HepG2 (cell line): ENCODE results near the gene STMN3. TPM values are rescaled to one million over a fixed set of nuclear protein-coding genes. Genes with fewer than 3 reads are reported as not detected.

Source experiments
- ARID3A ChIP-seq: IDR thresholded peaks from 2 replicates; pipeline ENCODE4 v1.6.1; 2012; ENCODE audit warnings: low read depth, low read length, improper control_type of control experiment
- BORCS8-MEF2B ChIP-seq: sonication (generic); formaldehyde crosslinking; IDR thresholded peaks from 2 replicates; pipeline ENCODE4 v1.8.0; 2022; ENCODE audit warnings: mild to moderate bottlenecking, missing genetic modification reagents
- CEBPG ChIP-seq: IDR thresholded peaks from 2 replicates; pipeline ENCODE4 v1.6.1; 2016
- NR2F6 ChIP-seq, 2 experiments: IDR thresholded peaks; 2 replicates each; pipeline ENCODE4 v1.6.1; 2016; ENCODE audit warnings: antibody characterized with exemption in 1 of 2, mild to moderate bottlenecking in 1 of 2
- REL ChIP-seq: sonication (generic); formaldehyde crosslinking; conservative IDR thresholded peaks from 2 replicates; pipeline ENCODE4 v1.8.0; 2022; ENCODE audit warnings: mild to moderate bottlenecking, missing genetic modification reagents, moderate library complexity
- RXRA ChIP-seq: sonication (generic); formaldehyde crosslinking; IDR thresholded peaks from 2 replicates; pipeline ENCODE4 v1.5.1; 2020; ENCODE audit warnings: missing genetic modification reagents
- STAG1 ChIP-seq: sonication (generic); formaldehyde crosslinking; IDR thresholded peaks from 2 replicates; pipeline ENCODE4 v1.4.0; 2020; ENCODE audit warnings: missing genetic modification reagents
- U2AF1 ChIP-seq: fragments of 200-400 bp; formaldehyde crosslinking; optimal IDR thresholded peaks from 2 replicates; pipeline ENCODE3; 2017; ENCODE audit warnings: mild to moderate bottlenecking, low read depth, low read length
- XBP1 ChIP-seq: sonication (generic); formaldehyde crosslinking; IDR thresholded peaks from 2 replicates; pipeline ENCODE4 v1.5.0; 2020; ENCODE audit warnings: missing genetic modification reagents
- ZBTB39 ChIP-seq: sonication (generic); formaldehyde crosslinking; IDR thresholded peaks from 2 replicates; pipeline ENCODE4 v1.5.0; 2020; ENCODE audit warnings: missing genetic modification reagents
- ZBTB40 ChIP-seq, 2 experiments: fragments of 450-650 bp in 1 of 2; sonication (generic) in 1 of 2; formaldehyde crosslinking in 1 of 2; IDR thresholded peaks; 2 replicates each; pipeline versions ENCODE4 v1.6.1 to v1.8.0; 2016 to 2022; ENCODE audit warnings: antibody characterized with exemption in 1 of 2, mild to moderate bottlenecking in 1 of 2, missing genetic modification reagents in 1 of 2
- ZFP36 ChIP-seq: fragments of 150-350 bp; IDR thresholded peaks from 2 replicates; pipeline ENCODE4 v1.6.1; 2018; ENCODE audit warnings: borderline replicate concordance, low read length, low read depth; ENCODE audit not compliant: partially characterized antibody
- ZNF225 ChIP-seq: sonication (generic); formaldehyde crosslinking; IDR thresholded peaks from 2 replicates; pipeline ENCODE4 v1.4.0; 2020; ENCODE audit warnings: mild to moderate bottlenecking, missing genetic modification reagents
- ZNF263 ChIP-seq: sonication (generic); formaldehyde crosslinking; IDR thresholded peaks from 2 replicates; pipeline ENCODE4 v1.4.0; 2020; ENCODE audit warnings: missing genetic modification reagents
- ZNF296 ChIP-seq: sonication (generic); formaldehyde crosslinking; conservative IDR thresholded peaks from 2 replicates; pipeline ENCODE4 v1.5.0; 2020; ENCODE audit warnings: mild to moderate bottlenecking, missing genetic modification reagents
- ZNF784 ChIP-seq: sonication (generic); formaldehyde crosslinking; IDR thresholded peaks from 2 replicates; pipeline ENCODE4 v1.5.1; 2020; ENCODE audit warnings: missing genetic modification reagents, mild to moderate bottlenecking, borderline replicate concordance
- ZNF850 ChIP-seq: sonication (generic); formaldehyde crosslinking; conservative IDR thresholded peaks from 2 replicates; pipeline ENCODE4 v1.9.0; 2021; ENCODE audit warnings: mild to moderate bottlenecking, missing genetic modification reagents
- polyA plus RNA-seq, 8 experiments: library from polyadenylated mRNA; depleted of rRNA in 3 of 8; stranded (reverse) in 7 of 8; unstranded in 1 of 8; fragments of >200 nt; fragmentation: Illumina TruSeq in 4 of 8; extraction: Trizol in 4 of 8; gene quantifications; 2 replicates each; pipeline versions ENCODE4 v1.2.1 to v1.2.3, GENCODE V29; 2011 to 2016; ENCODE audit warnings: low read depth in 4 of 8, missing spikeins in 1 of 8, mixed read lengths in 1 of 8; ENCODE audit not compliant: insufficient read depth in 1 of 8
- total RNA-seq, 5 experiments: library from RNA; depleted of rRNA; stranded (reverse); fragments of >200 nt; fragmentation: Illumina TruSeq; extraction: Trizol; gene quantifications; 2 replicates each; pipeline ENCODE4 v1.2.3, GENCODE V29; 2016; ENCODE audit warnings: low read depth in 1 of 5

STMN3 gene
- total and polyA plus RNA-seq, 2 of the 13 experiments (the other 11 are each of a cell fraction or from before 2014, with no cell fraction given), result 21.0 to 48.3 TPM

- TF ChIP-seq ZNF296 (CRISPR knock-in tag) (no peak), ZNF225 (CRISPR knock-in tag) (no peak), BORCS8-MEF2B (CRISPR knock-in tag) (no peak), ARID3A (no peak), REL (CRISPR knock-in tag) (no peak), STAG1 (CRISPR knock-in tag) (0 out of 2 replicates have a peak, but pooled peaks have one; percentile 3), ZBTB39 (no peak), ZNF784 (CRISPR knock-in tag) (no peak), ZNF850 (CRISPR knock-in tag) (no peak), ZNF263 (CRISPR knock-in tag) (no peak), ZBTB40 (IDR thresholded peaks at IDR 0.05) (no peak), ZBTB40 (CRISPR knock-in tag; IDR thresholded peaks at IDR 0.05) (no peak), ZFP36 (no peak), CEBPG (CRISPR knock-in tag) (peak; percentile 99), XBP1 (CRISPR knock-in tag) (no peak), NR2F6 (IDR thresholded peaks at IDR 0.05) (no peak), NR2F6 (CRISPR knock-in tag; IDR thresholded peaks at IDR 0.05) (no peak), U2AF1 (no peak), RXRA (CRISPR knock-in tag) (no peak; the same call in 1 of the 2 replicates)
These were observed 28.7 kb downstream of the STMN3 start (continued) for GRCh38 chr20:63624486-63624885.
